Measurements from ENCODE around the gene DGUOK. TPM values are rescaled to one million over a fixed set of nuclear protein-coding genes. Genes with fewer than 3 reads are reported as not detected.

DGUOK gene
- total and polyA plus RNA-seq, 10 of the 15 experiments (the other 5 are each of a cell fraction or from before 2014, with no cell fraction given): 64.4 to 234 (median 91.4) TPM

GRCh38 chr2:73935641-73936040 is 9.0 kb downstream of the DGUOK start:
- no TSS peak for BruUV-seq (replicated peaks)
- CTCF ChIA-PET: interaction anchor here (0.6 to 1.5 kb wide), 5 partner anchors 8 to 215 kb away, joined by 3 to 6 read pairs (median 4); partner anchors contain the start of gene DGUOK
- Histone ChIP-seq H3K9ac (ENCODE audit: control insufficient read depth, insufficient read depth, low read length) (no peak overlapping the region), H3K27me3 (replicated peaks in 1 of 2; ENCODE audit: control insufficient read depth in 2 of 2, insufficient read depth in 2 of 2, low read length in 1 of 2) (no peaks in the 10 kb centered on the region), H4K20me1 (ENCODE audit: control insufficient read depth, insufficient read depth) (no peaks in the 10 kb centered on the region), H3K4me2 (ENCODE audit: control insufficient read depth, insufficient read depth) (no peak overlapping the region), H2AFZ (ENCODE audit: control insufficient read depth, low read depth, low read length) (no peak overlapping the region), H3K4me3 (no peak overlapping the region), H3K36me3 (ENCODE audit: control insufficient read depth in 2 of 2, insufficient read depth in 2 of 2, low read length in 1 of 2) (peaks cover 0 to 15% of the 10 kb centered on the region in 2 experiments; a peak in 3 of 4 replicates), H3K79me2 (ENCODE audit: control insufficient read depth, insufficient read depth, low read length) (peaks cover 60% of the 10 kb centered on the region), H3K4me1 (ENCODE audit: control insufficient read depth, insufficient read depth, low read length) (peaks cover 8% of the 10 kb centered on the region; the same call in 1 of the 2 replicates), H3K9me3 (replicated peaks; ENCODE audit: control insufficient read depth, insufficient read depth, low read length) (no peaks in the 10 kb centered on the region), H3K27ac (ENCODE audit: control insufficient read depth, insufficient read depth) (no peak overlapping the region)
- DNase-seq (ENCODE audit: low read depth, low spot score) (no peak), FAIRE-seq (no peak), ATAC-seq (no peak)
- SMC1A ChIA-PET (ENCODE audit: uncharacterized antibody, unreplicated experiment): interaction anchor here (0.6 to 3.1 kb wide), 10 partner anchors 9 to 133 kb away, joined by 3 to 17 read pairs (median 3); partner anchors contain the start of gene DGUOK
- POLR2A ChIA-PET: interaction anchor here (1.3 kb wide), 1 partner anchor 10 kb away, joined by 6 read pairs; no protein-coding TSS in a partner anchor
- in situ Hi-C loops (cut with MboI) (no loop called here), intact Hi-C loops (cut with micrococcal nuclease; ENCODE audit: unreplicated experiment) (no loop called here)
- RAD21 ChIA-PET (ENCODE audit: unreplicated experiment): interaction anchor here (0.6 to 1.4 kb wide), 2 partner anchors 60 to 607 kb away, joined by 3 to 4 read pairs; no protein-coding TSS in a partner anchor
- TF ChIP-seq SUZ12 (IDR thresholded peaks at IDR 0.05; ENCODE audit: unreplicated experiment) (no peak), USF1 (IDR thresholded peaks at IDR 0.05; ENCODE audit: borderline replicate concordance, extremely low read length, insufficient read depth, low read depth, low read length) (no peak), NFYB (IDR thresholded peaks at IDR 0.05; ENCODE audit: insufficient read depth, low read depth, low read length) (no peak)

Data from GM12878 (cell line).